ENCODE data around the gene TP53I11.

GRCh38 chr11:44927174-44927661 is 23.5 kb downstream of the TP53I11 start:
- TF ChIP-seq CTCF (IDR thresholded peaks at IDR 0.05) (peak; percentile 95), EZH2 (IDR thresholded peaks at IDR 0.05) (no peak), EZH2phosphoT487 (IDR thresholded peaks at IDR 0.05) (no peak)

Data from neural progenitor cell (in vitro differentiated cells).